Pulmonary artery endothelial cell (primary cell): ENCODE results near the gene MBNL1. TPM values are rescaled to one million over a fixed set of nuclear protein-coding genes. Genes with fewer than 3 reads are reported as not detected.

Source experiments
- DNase-seq: peaks from one replicate; pipeline ENCODE4 v3.0.0-alpha.2; 2011; ENCODE audit warnings: low read depth, low spot score
- total RNA-seq: library from RNA; depleted of rRNA; stranded (reverse); fragments of >200 nt; gene quantifications from 2 replicates; pipeline ENCODE4 v1.2.3, GENCODE V29; 2014

Gene MBNL1
- total RNA-seq, 1 donor from 2014 or later = 361 TPM

- no peak for DNase-seq
These were observed 105.7 kb downstream of the MBNL1 start for GRCh38 chr3:152374262-152374990.

GRCh38 chr3:152375546-152375945, 106.8 kb downstream of the MBNL1 start:
- DNase-seq = no peak

GRCh38 chr3:152376351-152377183, 107.8 kb downstream of the MBNL1 start:
- DNase-seq = no peak

- DNase-seq = no peak
These were observed 108.4 kb downstream of the MBNL1 start for GRCh38 chr3:152377184-152377570.

GRCh38 chr3:152379415-152380042, 110.8 kb downstream of the MBNL1 start:
- DNase-seq = no peak

- no peak for DNase-seq
These were observed 111.3 kb downstream of the MBNL1 start for GRCh38 chr3:152380043-152380442.

DNA sequence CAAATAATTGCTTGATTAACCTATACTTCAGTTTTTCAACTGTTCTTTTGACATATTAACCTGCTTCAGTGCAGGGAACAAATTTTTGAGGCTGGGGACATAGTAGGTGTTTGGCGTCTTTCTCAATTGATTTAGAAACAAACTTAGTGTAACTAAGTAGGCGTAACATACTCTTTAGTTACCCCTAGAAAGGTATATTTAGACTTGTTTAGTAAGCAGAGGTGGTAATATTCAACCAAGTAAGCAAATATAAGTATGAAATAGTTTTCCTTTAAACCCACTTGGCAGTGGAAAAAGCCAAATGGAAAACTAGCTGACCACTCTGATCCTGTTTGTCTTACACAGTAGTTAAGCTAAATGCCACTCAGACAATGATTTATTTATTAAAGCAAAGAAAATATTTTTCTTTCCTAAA, 113.2 kb downstream of the MBNL1 start:
- DNase-seq = no peak

DNA sequence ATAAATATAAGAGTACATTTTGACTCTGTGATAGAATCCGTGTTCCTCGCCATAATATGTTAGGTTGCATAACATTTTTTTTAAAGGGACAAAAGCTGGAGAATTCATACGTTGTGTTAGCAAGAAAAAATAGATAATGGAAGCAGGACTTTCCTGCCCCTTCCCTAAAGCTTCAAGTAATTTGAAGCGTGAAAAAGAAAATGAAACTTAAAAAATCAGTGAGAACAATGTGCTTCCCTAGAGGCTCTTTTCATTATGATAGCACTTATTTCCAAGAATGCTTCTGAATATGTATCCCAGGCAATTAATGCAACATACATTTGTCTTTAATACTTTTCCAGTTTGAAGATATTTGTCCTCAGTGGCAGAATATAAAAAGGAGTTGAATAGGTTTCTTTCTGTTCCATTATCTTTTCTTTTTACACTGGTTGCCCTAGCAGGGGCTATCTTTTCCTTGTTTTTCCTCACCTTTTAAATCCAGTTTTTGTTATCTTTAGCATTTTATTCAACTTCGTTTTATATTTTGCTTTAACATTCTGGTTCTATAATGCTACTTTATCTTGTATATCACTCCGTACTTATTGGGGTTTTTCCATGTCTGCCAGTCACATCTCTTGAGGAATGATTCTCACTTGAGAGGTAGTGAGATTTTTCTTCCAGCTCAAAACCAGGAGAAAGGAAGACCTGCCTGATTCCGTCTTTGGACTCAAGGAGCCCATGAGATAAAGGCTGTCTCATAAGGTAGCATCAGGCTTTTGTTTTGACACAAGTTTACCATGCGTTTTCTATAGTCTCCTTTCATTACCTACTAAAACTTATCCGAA, 113.8 kb downstream of the MBNL1 start:
- no peak for DNase-seq

DNA sequence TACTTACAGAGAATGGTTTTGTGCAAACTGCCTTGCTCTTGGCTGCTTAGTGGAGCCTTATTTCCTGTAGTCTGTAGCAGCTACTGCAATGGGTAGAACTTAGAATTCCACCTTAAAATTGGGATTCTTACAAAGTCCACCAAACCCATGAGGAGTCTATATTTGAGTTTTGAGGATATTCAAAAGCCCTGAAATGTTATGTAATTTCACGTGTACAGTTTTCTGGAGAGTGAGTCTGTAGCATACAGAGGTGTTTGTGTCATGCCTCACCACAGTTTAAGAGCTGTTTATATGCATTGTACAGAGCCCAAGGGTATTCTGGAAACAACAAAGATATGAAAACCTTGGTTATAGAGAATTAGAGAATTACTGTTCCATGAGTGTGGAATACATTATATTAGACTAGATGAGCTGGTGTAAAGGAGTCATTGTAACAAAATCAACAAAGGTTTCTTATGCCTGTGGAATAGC, 114.4 kb downstream of the MBNL1 start:
- no peak for DNase-seq

DNA sequence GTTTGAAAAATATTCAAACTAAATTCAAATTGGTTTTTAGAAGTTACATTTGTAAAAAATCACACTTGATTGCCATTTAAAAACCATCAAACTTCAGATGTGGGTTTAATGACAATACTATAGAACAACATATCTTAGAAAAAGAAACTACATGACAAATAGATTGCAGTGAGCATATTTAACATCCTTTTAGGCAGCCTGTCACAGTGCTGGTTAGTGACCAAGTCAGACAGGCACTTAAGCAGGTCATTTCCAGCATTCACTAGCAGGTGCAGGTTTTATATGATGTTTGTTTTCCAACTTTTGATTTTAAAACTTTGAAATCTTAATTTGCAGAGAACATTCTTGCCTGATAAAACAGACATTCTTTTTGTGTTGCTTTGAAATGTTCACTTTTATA, 115.7 kb downstream of the MBNL1 start:
- DNase-seq = no peak

- DNase-seq = no peak
These were observed 117.0 kb downstream of the MBNL1 start for GRCh38 chr3:152385761-152386160.

- no peak for DNase-seq
These were observed 117.5 kb downstream of the MBNL1 start for GRCh38 chr3:152386208-152386607.

DNA sequence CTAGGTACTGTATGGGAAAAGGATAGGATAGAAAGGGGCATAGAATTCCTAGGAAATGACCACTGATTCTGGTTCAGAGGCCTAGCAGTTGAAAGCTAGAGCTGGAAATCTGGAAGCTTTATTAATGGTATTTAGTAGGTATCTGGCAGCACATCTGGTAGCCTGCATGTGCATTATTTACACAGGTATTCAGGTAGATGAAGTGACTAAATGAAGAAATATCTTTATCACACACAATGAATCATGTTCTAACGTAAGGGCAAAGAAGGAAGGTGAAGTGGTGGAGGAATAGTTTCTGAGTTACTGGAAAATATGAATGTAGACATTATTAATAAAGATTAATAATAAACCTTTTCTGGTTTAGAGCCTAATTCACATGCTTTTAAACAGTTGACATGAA, 119.9 kb downstream of the MBNL1 start:
- no peak for DNase-seq

DNA sequence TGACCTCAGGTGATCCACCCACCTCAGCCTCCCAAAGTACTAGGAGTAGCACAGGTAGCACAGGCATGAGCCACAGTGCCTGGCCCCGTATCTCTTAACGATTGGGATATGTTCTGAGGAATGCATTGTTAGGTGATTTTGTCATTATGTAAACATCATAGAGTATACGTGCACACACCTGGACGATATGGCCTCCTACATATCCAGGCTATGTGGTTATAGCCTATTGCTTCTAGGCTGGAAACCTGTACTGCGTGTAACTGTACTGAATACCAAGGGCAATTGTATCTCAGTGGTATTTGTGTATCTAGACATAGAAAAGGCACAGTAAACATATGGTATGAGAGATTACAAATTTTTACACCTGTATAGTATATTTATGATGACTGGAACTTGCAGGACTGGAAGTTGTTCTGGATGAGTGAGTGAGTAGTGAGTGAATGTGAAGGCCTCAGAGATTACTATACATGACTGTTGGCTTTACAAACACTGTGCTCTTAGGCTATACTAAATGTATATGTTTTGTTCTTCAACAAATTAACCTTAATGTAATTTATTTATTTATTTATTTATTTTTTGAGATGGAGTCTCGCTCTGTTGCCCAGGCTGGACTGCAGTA, 120.7 kb downstream of the MBNL1 start:
- no peak for DNase-seq

GRCh38 chr3:152390647-152391046, 121.9 kb downstream of the MBNL1 start:
- no peak for DNase-seq

- DNase-seq = no peak
These were observed 122.9 kb downstream of the MBNL1 start for GRCh38 chr3:152391671-152392070.

- DNase-seq = no peak
These were observed 123.6 kb downstream of the MBNL1 start for GRCh38 chr3:152392272-152392880.

DNA sequence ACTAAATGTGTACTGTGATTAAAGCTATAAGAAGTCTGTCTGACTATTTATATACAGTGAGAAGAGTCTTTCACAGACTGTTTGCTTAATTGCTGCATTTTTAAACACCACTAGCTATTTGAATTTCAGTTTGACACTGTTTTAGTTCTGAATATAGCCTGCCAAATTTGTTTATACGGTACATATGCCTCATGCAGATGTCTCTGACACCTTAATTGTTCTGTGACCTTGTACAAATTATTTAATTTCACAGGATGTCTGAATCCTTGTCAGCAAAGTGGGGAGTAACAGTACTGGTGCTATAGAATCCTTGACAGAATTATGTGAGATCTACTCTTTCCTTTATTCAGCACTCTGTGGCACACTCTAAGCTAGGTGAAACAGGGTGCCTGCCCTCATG, 125.5 kb downstream of the MBNL1 start:
- DNase-seq = no peak

DNA sequence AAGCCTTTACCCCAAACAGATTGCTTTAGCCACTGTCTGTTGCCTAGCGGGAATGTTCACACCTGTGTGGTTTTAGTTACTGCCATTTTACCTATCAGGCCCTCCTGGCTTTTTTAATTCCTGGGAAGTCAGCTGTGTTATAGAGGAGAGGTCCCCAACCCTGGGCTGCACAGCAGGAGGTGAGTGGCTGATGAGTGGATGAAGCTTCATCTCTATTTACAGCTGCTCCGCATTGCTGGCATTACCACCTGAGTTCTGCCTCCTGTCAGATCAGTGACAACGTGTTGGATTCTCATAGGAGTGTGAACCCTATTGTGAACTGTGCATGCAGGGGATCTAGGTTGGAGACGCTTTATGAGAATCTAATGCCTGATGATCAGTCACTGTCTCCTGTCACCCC, 127.0 kb downstream of the MBNL1 start:
- DNase-seq = no peak

DNA sequence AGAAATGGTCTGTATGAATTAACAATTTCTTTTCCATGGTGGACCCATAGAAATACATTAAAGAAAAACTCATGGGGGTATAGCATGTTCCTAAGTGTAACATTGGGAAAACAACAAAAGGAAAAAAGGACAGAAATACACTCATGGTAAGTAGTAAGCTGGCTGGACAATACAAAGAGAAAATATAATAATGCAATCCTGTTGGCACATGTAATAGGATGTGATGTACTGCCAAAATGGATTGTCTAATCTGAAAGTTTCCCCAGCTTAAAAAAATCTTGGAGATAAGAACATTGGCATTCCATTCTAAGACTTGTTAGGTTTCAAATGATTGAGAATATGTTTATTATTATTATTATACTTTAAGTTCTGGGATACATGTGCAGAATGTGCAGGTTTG, 128.1 kb downstream of the MBNL1 start:
- peak; percentile 29 for DNase-seq
